Measurements from ENCODE around the gene STK10. TPM values are rescaled to one million over a fixed set of nuclear protein-coding genes. Genes with fewer than 3 reads are reported as not detected.
A peak's percentile ranks its signal among the peaks of the same experiment; 100 is the strongest.

STK10 gene
- total RNA-seq, 3 donors from 2014 or later (not counting 1 experiment from before 2014, with no cell fraction given), result 705 to 879 (median 783) TPM

GRCh38 chr5:172008689-172009141 is 179.3 kb downstream of the STK10 start:
- H3K4me3 ChIP-seq (ENCODE audit: low read length), result no peak overlapping the region
- ATAC-seq (no peak), DNase-seq (no peak)
- peaks cover 20% of the 10 kb centered on the region for H3K4me1 ChIP-seq (ENCODE audit: control insufficient read depth, insufficient read depth, low read length)
- H3K9me3 ChIP-seq (ENCODE audit: control insufficient read depth, insufficient read depth, low read length), result no peaks in the 10 kb centered on the region
- no peaks in the 10 kb centered on the region for H3K27me3 ChIP-seq (ENCODE audit: control insufficient read depth, insufficient read depth, low read length)
- Mint-ChIP-seq H3K4me1 (peaks cover 30 to 33% of the 10 kb centered on the region in 2 donors), H3K27ac (no peak overlapping the region), H3K36me3 (no peaks in the 10 kb centered on the region), H3K4me3 (no peak overlapping the region), H3K27me3 (ENCODE audit: low read depth in 2 of 2) (no peaks in the 10 kb centered on the region), H3K9me3 (no peaks in the 10 kb centered on the region)
- H3K27ac ChIP-seq (ENCODE audit: low read length), result no peak overlapping the region
- H3K36me3 ChIP-seq (ENCODE audit: control insufficient read depth, insufficient read depth, low read length), result no peaks in the 10 kb centered on the region
- TF ChIP-seq CTCF (IDR thresholded peaks at IDR 0.05), result no peak
- 91% methylated on average over 6 of the region's 6 CpGs for WGBS (ENCODE audit: insufficient coverage)
- intact Hi-C loops (cut with micrococcal nuclease), result loop anchor here (5.0 kb wide), 2 partner anchors 51 to 179 kb away; partner anchors contain the start of gene STK10

- DNase-seq (no peak), ATAC-seq (no peak)
- Mint-ChIP-seq H3K9me3 (no peaks in the 10 kb centered on the region), H3K27ac (peak overlapping the region; percentile 98 to 100), H3K4me3 (peak overlapping the region; percentile 100), H3K4me1 (peaks cover 37 to 39% of the 10 kb centered on the region in 2 donors), H3K27me3 (ENCODE audit: low read depth in 2 of 2) (no peaks in the 10 kb centered on the region), H3K36me3 (no peaks in the 10 kb centered on the region)
- no peaks in the 10 kb centered on the region for H3K36me3 ChIP-seq (ENCODE audit: control insufficient read depth, insufficient read depth, low read length)
- no peaks in the 10 kb centered on the region for H3K27me3 ChIP-seq (ENCODE audit: control insufficient read depth, insufficient read depth, low read length)
- H3K4me1 ChIP-seq (ENCODE audit: control insufficient read depth, insufficient read depth, low read length), result peaks cover 20% of the 10 kb centered on the region
- intact Hi-C loops (cut with micrococcal nuclease), result loop anchor here (5.0 kb wide), 2 partner anchors 51 to 179 kb away; partner anchors contain the start of gene STK10
- H3K9me3 ChIP-seq (ENCODE audit: control insufficient read depth, insufficient read depth, low read length), result no peaks in the 10 kb centered on the region
- TF ChIP-seq CTCF (IDR thresholded peaks at IDR 0.05), result no peak
- WGBS (ENCODE audit: insufficient coverage), result 59% methylated on average over 3 of the region's 3 CpGs
- H3K4me3 ChIP-seq (ENCODE audit: low read length), result no peak overlapping the region
- H3K27ac ChIP-seq (ENCODE audit: low read length), result no peak overlapping the region
These were observed 179.9 kb downstream of the STK10 start for GRCh38 chr5:172008111-172008455.

DNA sequence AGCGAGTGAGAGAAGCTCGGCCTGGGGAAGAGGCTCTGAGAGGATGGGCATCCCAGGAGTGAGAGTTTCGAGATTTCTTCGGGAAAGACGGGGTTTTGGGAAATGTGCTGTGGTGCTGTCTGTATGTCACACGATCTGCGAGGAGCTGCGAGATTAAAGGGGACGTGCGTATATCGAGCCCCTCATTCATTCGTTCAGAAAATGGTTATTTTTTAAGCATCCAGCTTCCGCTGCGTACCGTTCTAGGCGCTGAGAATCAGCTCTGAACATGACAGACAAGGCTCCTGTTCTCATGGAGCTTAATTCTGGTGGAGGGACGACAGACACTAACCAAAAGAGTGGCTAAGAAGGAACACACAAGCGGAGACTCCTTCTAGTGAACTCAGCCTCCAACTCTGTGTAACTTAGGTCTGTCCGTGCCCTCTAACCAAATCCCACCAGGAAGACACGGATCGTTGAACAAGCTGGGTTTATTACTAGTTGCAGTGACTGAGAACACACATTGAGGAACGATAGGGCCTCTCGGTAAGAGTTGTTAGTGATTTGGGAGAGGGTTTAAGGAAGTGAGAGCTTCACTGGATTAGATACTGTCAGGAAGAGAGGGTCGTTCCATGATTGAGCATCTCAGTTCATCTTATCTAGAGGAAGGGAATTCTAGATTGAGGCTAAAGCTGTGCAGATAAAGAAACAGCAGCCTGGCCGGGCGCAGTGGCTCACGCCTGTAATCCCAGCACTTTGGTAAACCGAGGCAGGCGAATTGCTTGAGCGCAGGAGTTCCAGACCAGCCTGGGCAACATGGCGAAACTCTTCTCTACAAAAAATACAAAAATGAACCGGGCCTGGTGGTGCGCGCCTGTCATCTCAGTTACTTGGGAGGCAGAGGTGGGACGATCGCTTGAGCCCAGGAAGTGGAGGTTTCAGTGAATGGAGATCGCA is 180.6 kb downstream of the STK10 start:
- H3K9me3 ChIP-seq (ENCODE audit: control insufficient read depth, insufficient read depth, low read length), result no peaks in the 10 kb centered on the region
- intact Hi-C loops (cut with micrococcal nuclease), result loop anchor here (2.0 to 5.0 kb wide), 3 partner anchors 23 to 180 kb away; partner anchors contain the start of gene STK10
- DNase-seq (peak in 1 of 2 donors; percentile 61), ATAC-seq (no peak)
- H3K4me1 Mint-ChIP-seq, result peaks cover 43 to 45% of the 10 kb centered on the region in 2 donors
- no peaks in the 10 kb centered on the region for H3K27me3 ChIP-seq (ENCODE audit: control insufficient read depth, insufficient read depth, low read length)
- TF ChIP-seq CTCF (IDR thresholded peaks at IDR 0.05), result no peak
- H3K27me3 Mint-ChIP-seq (ENCODE audit: low read depth in 2 of 2), result no peaks in the 10 kb centered on the region
- peak overlapping the region; percentile 72 for H3K4me3 ChIP-seq (ENCODE audit: low read length)
- H3K4me1 ChIP-seq (ENCODE audit: control insufficient read depth, insufficient read depth, low read length), result peaks cover 26% of the 10 kb centered on the region
- peak overlapping the region; percentile 98 for H3K27ac ChIP-seq (ENCODE audit: low read length)
- peak overlapping the region; percentile 98 to 100 for H3K27ac Mint-ChIP-seq
- no peaks in the 10 kb centered on the region for H3K9me3 Mint-ChIP-seq
- H3K36me3 Mint-ChIP-seq, result no peaks in the 10 kb centered on the region
- WGBS (ENCODE audit: insufficient coverage), result 31% methylated on average over 37 of the region's 37 CpGs
- no peaks in the 10 kb centered on the region for H3K36me3 ChIP-seq (ENCODE audit: control insufficient read depth, insufficient read depth, low read length)
- H3K4me3 Mint-ChIP-seq, result peak overlapping the region; percentile 100
